ENCODE results near the gene NCLN. TPM values are rescaled to one million over a fixed set of nuclear protein-coding genes. Genes with fewer than 3 reads are reported as not detected.

The NCLN gene
- total RNA-seq, 1 experiment from 2014 or later: 84.1 TPM

GRCh38 chr19:3208317-3209207 lies 22.8 kb downstream of the NCLN start:
- Mint-ChIP-seq H3K9me3 (ENCODE audit: unreplicated experiment) (no peaks in the 10 kb centered on the region), H3K27ac (ENCODE audit: low read depth, unreplicated experiment) (no peak overlapping the region), H3K4me1 (ENCODE audit: insufficient read depth, unreplicated experiment) (no peaks in the 10 kb centered on the region), H3K27me3 (ENCODE audit: insufficient read depth, unreplicated experiment) (no peaks in the 10 kb centered on the region), H3K4me3 (ENCODE audit: unreplicated experiment) (no peak overlapping the region), H3K36me3 (ENCODE audit: insufficient read depth, unreplicated experiment) (peaks cover 25% of the 10 kb centered on the region)
- TF ChIP-seq, protein P1, sequence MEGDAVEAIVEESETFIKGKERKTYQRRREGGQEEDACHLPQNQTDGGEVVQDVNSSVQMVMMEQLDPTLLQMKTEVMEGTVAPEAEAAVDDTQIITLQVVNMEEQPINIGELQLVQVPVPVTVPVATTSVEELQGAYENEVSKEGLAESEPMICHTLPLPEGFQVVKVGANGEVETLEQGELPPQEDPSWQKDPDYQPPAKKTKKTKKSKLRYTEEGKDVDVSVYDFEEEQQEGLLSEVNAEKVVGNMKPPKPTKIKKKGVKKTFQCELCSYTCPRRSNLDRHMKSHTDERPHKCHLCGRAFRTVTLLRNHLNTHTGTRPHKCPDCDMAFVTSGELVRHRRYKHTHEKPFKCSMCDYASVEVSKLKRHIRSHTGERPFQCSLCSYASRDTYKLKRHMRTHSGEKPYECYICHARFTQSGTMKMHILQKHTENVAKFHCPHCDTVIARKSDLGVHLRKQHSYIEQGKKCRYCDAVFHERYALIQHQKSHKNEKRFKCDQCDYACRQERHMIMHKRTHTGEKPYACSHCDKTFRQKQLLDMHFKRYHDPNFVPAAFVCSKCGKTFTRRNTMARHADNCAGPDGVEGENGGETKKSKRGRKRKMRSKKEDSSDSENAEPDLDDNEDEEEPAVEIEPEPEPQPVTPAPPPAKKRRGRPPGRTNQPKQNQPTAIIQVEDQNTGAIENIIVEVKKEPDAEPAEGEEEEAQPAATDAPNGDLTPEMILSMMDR (IDR thresholded peaks at IDR 0.05; ENCODE audit: unreplicated experiment): no peak
- BruUV-seq (replicated peaks): TSS peak; percentile 63
- intact Hi-C loops (cut with micrococcal nuclease): no loop called here
- no peak for DNase-seq (ENCODE audit: unreplicated experiment)
- CTCF ChIA-PET: interaction anchor here (1.0 kb wide), 1 partner anchor 82 kb away, joined by 3 read pairs; no protein-coding TSS in a partner anchor
- POLR2A ChIA-PET: no interaction called here

DNA sequence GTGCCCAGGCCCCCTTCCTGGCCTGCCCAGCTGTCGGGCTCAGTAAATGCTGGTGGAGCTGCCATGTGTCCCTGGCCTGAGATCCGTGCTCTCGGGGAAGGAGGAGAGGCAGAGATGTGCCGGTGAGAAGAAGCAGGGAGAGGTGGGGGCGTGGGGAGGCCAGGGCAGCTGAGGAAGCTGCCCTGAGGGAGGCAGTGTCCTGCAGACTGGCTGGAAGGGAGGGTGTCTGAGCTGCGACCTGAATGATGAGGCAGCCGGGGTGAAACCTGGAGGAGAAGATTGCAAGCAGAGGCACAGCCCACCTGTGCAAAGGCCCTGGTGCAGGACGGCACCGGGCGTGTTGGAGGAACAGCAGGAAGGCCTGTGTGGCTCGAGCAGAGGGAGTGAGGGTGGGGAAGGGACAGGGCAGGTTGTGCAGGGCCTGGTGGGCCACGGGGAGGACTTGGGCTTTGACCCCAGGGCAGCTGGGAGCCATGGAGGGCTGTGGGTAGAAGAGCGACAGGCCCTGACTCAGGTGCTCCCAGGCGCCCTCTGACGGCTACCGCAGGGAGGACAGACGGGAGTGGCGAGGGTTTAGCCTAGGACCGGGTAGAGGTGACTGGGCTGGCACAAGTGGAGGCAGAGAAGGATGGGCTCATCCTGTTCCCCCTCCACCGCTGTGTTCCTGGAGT lies 24.8 kb downstream of the NCLN start:
- intact Hi-C loops (cut with micrococcal nuclease): loop anchor here (2.0 kb wide), 1 partner anchor 82 kb away; no protein-coding TSS in a partner anchor
- TF ChIP-seq, protein P1 (IDR thresholded peaks at IDR 0.05; ENCODE audit: unreplicated experiment): peak; percentile 69
- Mint-ChIP-seq H3K4me3 (ENCODE audit: unreplicated experiment) (no peak overlapping the region), H3K27ac (ENCODE audit: low read depth, unreplicated experiment) (no peak overlapping the region), H3K27me3 (ENCODE audit: insufficient read depth, unreplicated experiment) (no peaks in the 10 kb centered on the region), H3K36me3 (ENCODE audit: insufficient read depth, unreplicated experiment) (peaks cover 22% of the 10 kb centered on the region), H3K9me3 (ENCODE audit: unreplicated experiment) (no peaks in the 10 kb centered on the region), H3K4me1 (ENCODE audit: insufficient read depth, unreplicated experiment) (no peaks in the 10 kb centered on the region)
- no TSS peak for BruUV-seq (replicated peaks)
- ChIA-PET POLR2A (interaction anchor here (0.7 to 1.2 kb wide), 3 partner anchors 10 to 477 kb away, joined by 3 to 5 read pairs (median 3); partner anchors contain the start of gene NCLN), CTCF (interaction anchor here (0.6 to 1.2 kb wide), 5 partner anchors 10 to 248 kb away, joined by 3 to 9 read pairs (median 3); no protein-coding TSS in a partner anchor)
- DNase-seq (ENCODE audit: unreplicated experiment): peak; percentile 60

GRCh38 chr19:3211191-3211590 lies 25.5 kb downstream of the NCLN start:
- no peaks in the 10 kb centered on the region for H3K27me3 Mint-ChIP-seq (ENCODE audit: insufficient read depth, unreplicated experiment)
- DNase-seq (ENCODE audit: unreplicated experiment): no peak
- intact Hi-C loops (cut with micrococcal nuclease): loop anchor here (2.0 kb wide), 1 partner anchor 82 kb away; no protein-coding TSS in a partner anchor
- no TSS peak for BruUV-seq (replicated peaks)
- no peak overlapping the region for H3K27ac Mint-ChIP-seq (ENCODE audit: low read depth, unreplicated experiment)
- H3K4me1 Mint-ChIP-seq (ENCODE audit: insufficient read depth, unreplicated experiment): no peaks in the 10 kb centered on the region
- no peak overlapping the region for H3K4me3 Mint-ChIP-seq (ENCODE audit: unreplicated experiment)
- H3K9me3 Mint-ChIP-seq (ENCODE audit: unreplicated experiment): no peaks in the 10 kb centered on the region
- H3K36me3 Mint-ChIP-seq (ENCODE audit: insufficient read depth, unreplicated experiment): peaks cover 19% of the 10 kb centered on the region
- TF ChIP-seq, protein P1 (IDR thresholded peaks at IDR 0.05; ENCODE audit: unreplicated experiment): no peak
- POLR2A ChIA-PET: interaction anchor here (1.2 kb wide), 1 partner anchor 26 kb away, joined by 3 read pairs; the partner anchor contains the start of gene NCLN
- CTCF ChIA-PET: interaction anchor here (0.7 to 0.9 kb wide), 2 partner anchors 15 to 26 kb away, joined by 3 read pairs; no protein-coding TSS in a partner anchor

GRCh38 chr19:3213159-3213558 lies 27.4 kb downstream of the NCLN start:
- intact Hi-C loops (cut with micrococcal nuclease): no loop called here
- TF ChIP-seq, protein P1 (IDR thresholded peaks at IDR 0.05; ENCODE audit: unreplicated experiment): no peak
- no peaks in the 10 kb centered on the region for H3K27me3 Mint-ChIP-seq (ENCODE audit: insufficient read depth, unreplicated experiment)
- no peak for DNase-seq (ENCODE audit: unreplicated experiment)
- no peaks in the 10 kb centered on the region for H3K4me1 Mint-ChIP-seq (ENCODE audit: insufficient read depth, unreplicated experiment)
- no peak overlapping the region for H3K27ac Mint-ChIP-seq (ENCODE audit: low read depth, unreplicated experiment)
- H3K4me3 Mint-ChIP-seq (ENCODE audit: unreplicated experiment): no peak overlapping the region
- POLR2A ChIA-PET: no interaction called here
- no peaks in the 10 kb centered on the region for H3K9me3 Mint-ChIP-seq (ENCODE audit: unreplicated experiment)
- CTCF ChIA-PET: no interaction called here
- BruUV-seq (replicated peaks): no TSS peak
- H3K36me3 Mint-ChIP-seq (ENCODE audit: insufficient read depth, unreplicated experiment): peaks cover 12% of the 10 kb centered on the region
